ENCODE measurements around the gene CLEC10A.

GRCh38 chr17:7119314-7119713 is 39.3 kb upstream of the CLEC10A start:
- no peak for TF ChIP-seq EP300 (IDR thresholded peaks at IDR 0.05)
- no peak for TF ChIP-seq CTCF (IDR thresholded peaks at IDR 0.05)
